Transverse colon (tissue), 4 donors: ENCODE measurements around the gene CD47.

ENCODE experiments used
- EP300 ChIP-seq: sonication (generic); formaldehyde crosslinking; IDR thresholded peaks from one replicate; pipeline ENCODE4 v1.6.1; 2017; ENCODE audit warnings: antibody characterized with exemption, low read depth
- POLR2A ChIP-seq: fragments of 450-650 bp; IDR thresholded peaks from one replicate; pipeline ENCODE4 v1.6.1; 2016; ENCODE audit warnings: antibody characterized with exemption, mild to moderate bottlenecking, moderate library complexity
- POLR2AphosphoS5 ChIP-seq, 3 donors: sonication (generic); formaldehyde crosslinking; IDR thresholded peaks; one replicate each; pipeline ENCODE4 v1.6.1; 2016; ENCODE audit warnings: antibody characterized with exemption in 3 of 3
- TF ChIP-seq, protein P1 (sequence below), 5 experiments: fragments of 200-600 bp in 3 of 5; fragments of 450-650 bp in 2 of 5; sonication (generic) in 3 of 5; IDR thresholded peaks; 1 replicate in 2 of 5; 2 replicates in 3 of 5; pipeline ENCODE4 v1.5.1; 2016 to 2017; ENCODE audit warnings: antibody characterized with exemption in 5 of 5, inconsistent platforms in 3 of 5, mild to moderate bottlenecking in 2 of 5, moderate library complexity in 1 of 5

DNA sequence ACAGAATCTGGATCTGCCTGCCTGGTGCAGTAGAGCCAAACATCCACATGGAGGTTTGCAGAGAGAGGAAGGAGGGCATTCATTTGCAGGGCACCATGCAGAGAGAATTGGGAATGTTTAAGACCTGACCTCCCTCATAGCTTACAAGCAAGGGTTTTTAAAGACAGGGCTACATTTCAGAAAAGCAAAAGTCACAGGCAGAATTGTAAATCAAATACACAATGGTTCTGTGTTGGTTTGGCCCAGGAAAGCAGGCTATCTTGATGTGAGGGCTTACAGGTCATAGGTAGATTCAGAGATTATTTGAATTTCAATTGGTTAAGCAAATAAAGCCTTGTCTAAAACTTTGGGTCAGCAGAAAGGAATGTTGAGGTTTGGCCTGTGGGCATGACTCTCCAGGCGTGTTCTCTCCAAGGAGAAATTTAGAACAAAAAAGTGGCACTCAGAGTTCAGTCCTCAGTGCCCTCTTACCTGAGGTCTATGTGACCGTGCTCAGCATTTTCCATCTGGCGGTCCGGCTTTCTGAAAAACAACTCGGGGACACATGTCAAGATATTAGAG, 91.5 kb downstream of the CD47 start:
- TF ChIP-seq POLR2A (no peak), EP300 (no peak), POLR2AphosphoS5 (IDR thresholded peaks at IDR 0.05) (no peak)
- TF ChIP-seq, protein P1, sequence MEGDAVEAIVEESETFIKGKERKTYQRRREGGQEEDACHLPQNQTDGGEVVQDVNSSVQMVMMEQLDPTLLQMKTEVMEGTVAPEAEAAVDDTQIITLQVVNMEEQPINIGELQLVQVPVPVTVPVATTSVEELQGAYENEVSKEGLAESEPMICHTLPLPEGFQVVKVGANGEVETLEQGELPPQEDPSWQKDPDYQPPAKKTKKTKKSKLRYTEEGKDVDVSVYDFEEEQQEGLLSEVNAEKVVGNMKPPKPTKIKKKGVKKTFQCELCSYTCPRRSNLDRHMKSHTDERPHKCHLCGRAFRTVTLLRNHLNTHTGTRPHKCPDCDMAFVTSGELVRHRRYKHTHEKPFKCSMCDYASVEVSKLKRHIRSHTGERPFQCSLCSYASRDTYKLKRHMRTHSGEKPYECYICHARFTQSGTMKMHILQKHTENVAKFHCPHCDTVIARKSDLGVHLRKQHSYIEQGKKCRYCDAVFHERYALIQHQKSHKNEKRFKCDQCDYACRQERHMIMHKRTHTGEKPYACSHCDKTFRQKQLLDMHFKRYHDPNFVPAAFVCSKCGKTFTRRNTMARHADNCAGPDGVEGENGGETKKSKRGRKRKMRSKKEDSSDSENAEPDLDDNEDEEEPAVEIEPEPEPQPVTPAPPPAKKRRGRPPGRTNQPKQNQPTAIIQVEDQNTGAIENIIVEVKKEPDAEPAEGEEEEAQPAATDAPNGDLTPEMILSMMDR (IDR thresholded peaks at IDR 0.05), result no peak
